ENCODE data around the gene CPAMD8.
"Not testable (repeated sequence)": the region's sequence is repeated elsewhere in the genome, so short reads cannot be mapped to it uniquely, and the experiment has no call there.

Gene CPAMD8

DNA sequence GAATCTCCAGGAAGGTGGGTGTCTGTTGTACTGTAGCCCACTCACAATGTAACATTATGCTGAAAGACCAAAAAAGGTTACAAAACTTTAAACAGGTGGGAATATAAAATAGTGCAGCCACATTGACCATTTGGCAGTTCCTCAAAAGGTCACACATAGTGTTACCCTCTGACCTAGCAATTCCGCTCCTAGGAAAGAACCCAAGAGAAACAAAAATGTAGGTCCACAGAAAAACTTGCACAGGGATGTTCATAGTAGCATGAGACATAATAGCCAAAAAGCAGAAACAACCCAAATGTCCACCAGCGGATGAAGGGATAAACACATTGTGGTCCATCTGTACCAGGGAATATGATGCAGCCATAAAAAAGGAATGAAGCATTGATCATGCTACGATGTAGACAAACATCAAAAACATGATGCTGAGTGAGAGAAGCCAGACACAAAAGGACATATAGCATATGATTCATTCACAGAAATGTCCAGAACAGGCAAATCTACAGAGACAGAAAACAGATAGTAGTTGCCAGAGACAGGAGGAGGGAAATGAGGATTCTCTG lies 27.9 kb downstream of the CPAMD8 start:
- no peak for DNase-seq (ENCODE audit: low spot score)

DNA sequence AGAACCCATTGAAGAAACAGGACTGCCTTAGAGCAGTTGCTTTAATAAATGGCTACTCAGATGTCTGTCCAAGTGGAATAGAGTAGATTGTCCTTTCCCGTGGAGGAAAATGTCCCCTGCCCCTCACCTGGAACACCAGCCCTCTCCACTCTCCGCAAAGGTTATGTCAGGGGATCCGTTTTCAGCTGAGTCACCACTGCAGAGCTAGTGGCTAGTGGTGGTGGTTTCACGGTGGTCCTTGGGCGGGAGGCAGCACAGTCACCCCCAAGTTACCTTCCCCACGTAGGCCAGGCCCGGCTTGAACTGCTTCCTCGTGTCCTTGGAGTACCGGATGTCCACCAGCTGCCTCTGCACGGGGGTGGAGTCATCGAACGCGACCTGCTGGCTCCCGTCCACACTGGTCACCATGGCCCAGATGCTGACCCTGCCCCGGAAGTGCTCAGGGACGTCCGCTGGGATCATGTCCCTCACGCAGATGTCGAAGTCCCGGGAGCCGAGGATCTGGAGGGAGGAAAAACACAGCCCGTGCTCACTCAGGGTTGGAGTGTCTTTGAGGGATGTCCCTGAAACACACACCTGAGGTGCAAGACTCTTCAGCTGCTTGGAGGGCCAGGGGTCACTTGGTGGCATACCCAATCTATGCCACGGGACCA lies 29.6 kb downstream of the CPAMD8 start:
- DNase-seq (ENCODE audit: low spot score): not testable (repeated sequence)

DNA sequence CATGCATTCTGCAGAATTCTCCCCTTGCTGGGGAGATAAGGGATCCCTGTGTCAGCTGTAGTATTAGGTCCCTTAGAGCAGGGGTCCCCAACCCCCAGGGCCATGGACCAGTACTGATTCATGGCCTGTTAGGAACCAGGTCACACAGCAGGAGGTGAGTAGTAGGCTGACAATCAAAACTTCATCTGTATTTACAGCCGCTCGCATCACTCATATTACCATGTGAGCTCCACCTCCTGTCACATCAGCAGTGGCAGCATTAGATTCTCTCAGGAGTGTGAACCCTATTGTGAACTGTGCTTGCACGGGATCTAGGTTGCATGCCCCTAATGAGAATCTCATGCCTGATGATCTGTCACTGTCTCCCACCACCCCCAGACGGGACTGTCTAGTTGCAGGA lies 37.9 kb downstream of the CPAMD8 start:
- no peak for DNase-seq (ENCODE audit: low spot score)

GRCh38 chr19:16985403-16985802 lies 41.2 kb downstream of the CPAMD8 start:
- no peak for DNase-seq (ENCODE audit: low spot score)

DNA sequence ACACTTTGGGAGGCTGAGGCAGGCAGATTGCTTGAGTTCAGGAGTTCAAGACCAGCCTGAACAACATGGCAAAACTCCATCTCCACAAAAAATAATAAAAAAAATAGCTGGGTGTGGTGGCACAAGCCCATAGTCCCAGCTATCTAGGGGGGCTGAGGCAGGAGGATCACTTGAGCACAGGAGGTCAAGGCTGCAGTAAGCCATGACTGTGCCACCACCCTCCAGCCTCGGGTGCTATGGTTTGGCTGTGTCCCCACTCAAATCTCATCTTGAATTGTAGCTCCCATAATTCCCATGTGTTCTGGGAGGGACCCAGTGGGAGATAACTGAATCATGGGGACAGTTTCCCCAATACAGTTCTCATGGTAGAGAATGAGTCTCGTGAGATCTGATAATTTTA lies 44.0 kb downstream of the CPAMD8 start:
- not testable (repeated sequence) for DNase-seq (ENCODE audit: low spot score)

DNA sequence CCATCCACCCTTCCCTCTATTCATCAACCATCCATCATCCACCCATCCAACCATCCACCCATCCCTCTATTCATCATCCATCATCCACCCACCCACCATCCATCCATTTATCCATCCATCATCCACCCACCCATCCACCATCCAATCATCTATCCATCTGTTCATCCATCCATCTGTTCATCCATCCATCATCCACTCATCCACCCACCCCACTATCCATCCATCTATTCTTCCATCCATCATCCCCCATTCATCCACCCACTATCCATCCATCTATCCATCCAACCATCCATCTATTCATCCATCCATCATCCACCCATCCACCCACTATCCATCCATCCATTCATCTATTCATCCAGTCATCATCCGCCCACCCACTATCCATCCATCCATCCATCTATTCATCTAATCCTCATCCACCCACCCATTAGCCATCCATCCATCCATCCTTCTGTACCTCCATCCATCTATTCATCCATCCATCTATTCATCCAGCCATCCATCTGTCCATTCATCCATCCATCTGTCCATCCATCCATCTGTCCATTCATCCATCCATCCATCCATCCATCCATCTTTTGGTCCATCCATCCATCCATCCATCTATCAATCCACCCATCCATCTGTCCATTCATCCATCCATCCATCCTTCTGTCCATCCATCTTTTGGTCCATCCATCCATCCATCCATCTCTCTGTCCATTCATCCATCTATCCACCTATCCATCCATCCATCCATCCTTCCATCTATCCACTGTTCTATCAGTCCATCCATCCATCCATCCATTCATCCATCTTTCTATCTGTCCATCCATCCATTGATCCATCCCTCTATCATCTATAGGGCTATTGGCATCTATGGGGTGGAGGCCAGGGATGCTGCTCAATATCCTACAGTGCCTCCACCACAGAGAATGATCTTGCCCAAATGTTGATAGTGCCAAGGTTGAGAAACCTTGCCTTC lies 47.5 kb downstream of the CPAMD8 start:
- no peak for DNase-seq (ENCODE audit: low spot score)

DNA sequence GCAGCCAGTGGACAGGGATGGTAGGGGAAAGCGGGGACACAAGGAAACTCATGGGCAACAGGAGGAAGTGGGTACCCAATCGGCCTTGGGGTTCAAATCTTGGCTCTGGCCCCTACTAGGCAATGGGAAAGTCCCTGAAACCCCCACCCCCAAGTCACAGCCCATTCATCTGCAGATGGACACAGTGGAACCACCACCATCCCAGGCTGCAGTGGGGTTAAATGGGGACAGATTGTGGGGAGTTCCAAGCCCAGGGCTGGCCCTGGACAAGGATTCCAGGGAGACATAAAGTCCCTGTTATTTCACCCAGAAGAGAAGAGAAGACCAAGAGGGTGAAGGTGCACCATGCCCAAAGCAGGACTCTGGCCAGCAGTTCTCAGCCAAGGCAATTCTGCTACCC lies 48.5 kb downstream of the CPAMD8 start:
- DNase-seq (ENCODE audit: low spot score): no peak

DNA sequence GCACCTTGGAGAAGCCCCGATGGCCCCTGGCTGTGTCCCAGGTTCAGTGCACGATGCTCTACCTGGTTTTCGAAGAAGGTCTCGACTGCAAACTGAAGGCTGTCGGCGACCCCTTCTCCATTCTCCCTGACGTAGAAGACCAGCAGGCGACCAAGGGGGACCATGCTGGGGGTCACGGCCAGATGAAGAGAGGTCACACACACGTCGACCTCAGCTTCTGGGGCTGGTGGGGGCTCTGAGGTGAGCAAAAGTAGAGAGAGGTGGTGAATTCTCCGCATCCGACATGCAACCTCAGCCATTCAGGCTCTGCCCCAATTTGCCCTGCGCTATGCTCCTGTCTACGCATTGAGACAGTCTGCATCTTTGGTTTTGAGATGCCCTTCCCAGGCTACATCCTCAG lies 49.3 kb downstream of the CPAMD8 start:
- no peak for DNase-seq (ENCODE audit: low spot score)

GRCh38 chr19:16976446-16976845 lies 50.2 kb downstream of the CPAMD8 start:
- DNase-seq (ENCODE audit: low spot score): no peak

DNA sequence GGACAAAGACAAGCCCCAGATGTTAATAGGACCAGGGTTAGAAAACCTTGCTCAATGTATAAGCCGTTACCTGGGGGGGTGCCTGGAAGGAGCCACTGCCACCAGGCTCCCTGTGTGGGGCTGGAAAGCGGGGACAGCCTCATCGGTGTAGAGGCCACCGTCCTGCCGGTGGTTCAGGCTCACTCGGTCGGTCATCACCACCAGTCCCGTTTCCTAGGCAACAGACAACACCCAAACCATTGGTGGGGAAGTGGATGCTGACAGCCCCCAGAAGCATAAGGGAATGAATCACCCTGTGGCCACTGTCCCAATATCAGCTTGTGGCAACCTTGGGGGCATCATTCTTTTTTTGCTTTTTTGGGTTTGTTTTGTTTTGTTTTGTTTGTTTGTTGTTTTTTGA lies 55.8 kb downstream of the CPAMD8 start:
- DNase-seq (ENCODE audit: low spot score): no peak

GRCh38 chr19:16969135-16969534 lies 57.5 kb downstream of the CPAMD8 start:
- no peak for DNase-seq (ENCODE audit: low spot score)

- not testable (repeated sequence) for DNase-seq (ENCODE audit: low spot score)
Observed at GRCh38 chr19:16960996-16961822, 65.4 kb downstream of the CPAMD8 start.

- not testable (repeated sequence) for DNase-seq (ENCODE audit: low spot score)
Observed at GRCh38 chr19:16958277-16958676, 68.3 kb downstream of the CPAMD8 start.

- no peak for DNase-seq (ENCODE audit: low spot score)
Observed at GRCh38 chr19:16957855-16958254, 68.8 kb downstream of the CPAMD8 start.

DNA sequence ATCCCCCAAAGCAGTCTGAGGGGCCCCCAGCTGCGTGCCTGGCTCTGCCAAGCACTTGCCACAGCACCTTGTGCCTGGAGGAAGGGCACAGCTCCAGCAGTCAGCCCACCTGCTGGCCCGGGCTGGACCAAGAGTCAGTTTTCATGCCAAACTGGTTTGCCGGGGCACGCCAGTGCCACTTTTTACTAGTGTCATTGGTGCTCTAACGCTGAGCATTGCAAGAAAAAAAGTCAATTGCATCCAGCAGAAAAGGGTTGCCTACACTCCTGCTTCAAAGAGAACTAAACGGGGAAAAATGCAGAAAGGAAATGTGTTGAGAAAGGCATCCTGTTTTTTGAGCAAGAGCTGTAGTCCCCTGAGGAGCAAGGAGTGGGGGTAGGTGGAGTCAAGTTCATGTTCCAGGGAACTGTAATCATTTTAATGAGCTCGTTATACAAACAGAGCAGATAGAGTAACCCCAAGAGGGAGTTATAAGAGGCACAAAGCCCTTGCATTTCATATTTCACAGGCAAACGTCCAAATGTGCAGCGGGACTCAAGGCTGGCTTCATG lies 69.4 kb downstream of the CPAMD8 start:
- no peak for DNase-seq (ENCODE audit: low spot score)

DNA sequence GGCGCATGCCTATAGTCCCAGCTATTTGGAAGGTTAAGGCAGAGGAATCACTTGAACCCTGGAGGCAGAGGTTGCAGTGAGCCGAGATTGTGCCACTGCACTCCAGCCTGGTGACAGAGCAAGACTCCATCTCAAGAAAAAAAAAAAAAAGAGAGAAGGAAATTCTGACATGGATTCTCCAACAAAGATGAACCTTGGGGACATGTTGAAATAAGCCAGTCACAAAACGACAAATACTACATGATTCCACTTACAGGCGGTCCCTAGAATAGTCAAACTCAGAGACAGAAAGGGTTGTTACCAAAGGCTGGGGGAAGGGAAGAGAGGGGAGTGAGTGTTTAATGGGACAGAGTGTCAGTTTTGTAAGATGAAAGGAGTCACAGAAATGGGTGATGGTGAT lies 71.4 kb downstream of the CPAMD8 start:
- no peak for DNase-seq (ENCODE audit: low spot score)

DNA sequence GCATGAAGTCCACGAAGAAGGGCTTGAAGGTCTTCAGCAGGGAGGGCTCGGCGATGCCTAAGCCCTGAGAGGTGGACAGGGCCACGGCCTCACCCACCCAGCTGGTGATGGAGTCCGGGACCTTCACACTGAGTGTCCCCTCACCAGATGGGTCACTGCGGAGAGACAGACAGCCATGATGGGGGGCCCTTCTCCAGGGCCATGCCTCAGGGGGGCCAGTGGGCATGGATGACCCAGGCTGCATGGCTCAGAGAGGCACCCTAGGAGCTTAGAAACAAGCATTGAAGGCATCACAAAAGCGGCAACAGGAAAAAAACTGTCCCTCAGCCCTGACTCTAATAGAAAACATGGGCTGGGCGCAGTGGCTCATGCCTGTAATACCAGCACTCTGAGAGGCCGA lies 74.6 kb downstream of the CPAMD8 start:
- DNase-seq (ENCODE audit: low spot score): no peak

GRCh38 chr19:16951529-16951928 lies 75.1 kb downstream of the CPAMD8 start:
- DNase-seq (ENCODE audit: low spot score): no peak

DNA sequence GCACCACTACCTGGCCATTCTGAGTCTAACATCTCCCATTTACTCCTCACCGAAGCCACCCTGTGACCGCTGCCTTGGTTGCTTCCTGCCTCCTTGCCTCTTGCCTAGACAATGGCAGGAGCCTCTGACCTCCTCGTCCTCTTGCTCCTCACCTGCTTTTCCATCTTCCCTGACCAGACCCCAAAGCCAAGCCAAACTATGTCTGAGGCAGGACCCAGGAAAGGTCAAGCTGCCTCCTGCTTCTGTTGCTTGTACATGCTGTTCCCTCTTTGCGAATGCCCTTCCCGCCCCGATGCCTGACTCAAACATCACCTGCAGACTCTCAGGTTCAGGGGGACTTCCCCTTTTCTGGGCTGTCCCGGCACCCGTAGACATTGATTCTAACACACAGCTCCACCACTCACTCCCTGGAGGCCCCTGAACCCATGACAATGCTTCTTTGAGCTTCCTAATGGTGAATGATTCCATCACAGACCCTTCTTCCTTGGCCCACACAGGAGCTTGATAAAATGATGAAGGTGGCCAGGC lies 77.0 kb downstream of the CPAMD8 start:
- no peak for DNase-seq (ENCODE audit: low spot score)

- no peak for DNase-seq (ENCODE audit: low spot score)
Observed at GRCh38 chr19:16946951-16947940, 79.4 kb downstream of the CPAMD8 start.
